ENCODE data around the gene NIT1.

The NIT1 gene

GRCh38 chr1:161159913-161160243, 42.0 kb downstream of the NIT1 start:
- no peak for DNase-seq (ENCODE audit: extremely low spot score)
- TF ChIP-seq ARNT (IDR thresholded peaks at IDR 0.05) (no peak), FOXK2 (IDR thresholded peaks at IDR 0.05) (no peak), NFRKB (IDR thresholded peaks at IDR 0.05) (no peak), ZNF384 (IDR thresholded peaks at IDR 0.05) (no peak), CTBP1 (IDR thresholded peaks at IDR 0.05; ENCODE audit: borderline replicate concordance) (no peak), HDGF (IDR thresholded peaks at IDR 0.05; ENCODE audit: borderline replicate concordance) (no peak)
- ChIA-PET POLR2A (no interaction called here), CTCF (no interaction called here)

- no peak for TF ChIP-seq BHLHE40 (IDR thresholded peaks at IDR 0.05; ENCODE audit: borderline replicate concordance)
- no peak for TF ChIP-seq L3MBTL2 (conservative IDR thresholded peaks at IDR 0.05)
- TF ChIP-seq ZNF384 (IDR thresholded peaks at IDR 0.05) = no peak
- TF ChIP-seq TARDBP (IDR thresholded peaks at IDR 0.05) = no peak
- no peak for TF ChIP-seq SUZ12 (IDR thresholded peaks at IDR 0.05)
- TF ChIP-seq FOXM1 (IDR thresholded peaks at IDR 0.05; ENCODE audit: borderline replicate concordance) = no peak
- no peak for TF ChIP-seq SP1 (IDR thresholded peaks at IDR 0.05)
- no peak for TF ChIP-seq NFRKB (IDR thresholded peaks at IDR 0.05)
- no peak for TF ChIP-seq FOXK2 (IDR thresholded peaks at IDR 0.05)
- no peak for TF ChIP-seq FOXA1 (IDR thresholded peaks at IDR 0.05)
- TF ChIP-seq LEF1 (IDR thresholded peaks at IDR 0.05; ENCODE audit: borderline replicate concordance) = no peak
- TF ChIP-seq CTBP1 (IDR thresholded peaks at IDR 0.05; ENCODE audit: borderline replicate concordance) = no peak
- TF ChIP-seq PKNOX1 (IDR thresholded peaks at IDR 0.05) = no peak
- DNase-seq (ENCODE audit: extremely low spot score) = no peak
- CTCF ChIA-PET = no interaction called here
- POLR2A ChIA-PET = no interaction called here
Measured at GRCh38 chr1:161160671-161161145, 42.8 kb downstream of the NIT1 start.

- DNase-seq (ENCODE audit: extremely low spot score) = no peak
- CTCF ChIA-PET = no interaction called here
Measured at GRCh38 chr1:161161652-161162051, 43.7 kb downstream of the NIT1 start.

GRCh38 chr1:161162052-161162451, 44.1 kb downstream of the NIT1 start:
- TF ChIP-seq CTBP1 (IDR thresholded peaks at IDR 0.05; ENCODE audit: borderline replicate concordance) (no peak), NFRKB (IDR thresholded peaks at IDR 0.05) (no peak), FOXA1 (IDR thresholded peaks at IDR 0.05) (no peak), FOXK2 (IDR thresholded peaks at IDR 0.05) (no peak), TARDBP (IDR thresholded peaks at IDR 0.05) (no peak), SP1 (IDR thresholded peaks at IDR 0.05) (no peak), L3MBTL2 (conservative IDR thresholded peaks at IDR 0.05) (no peak), ZNF384 (IDR thresholded peaks at IDR 0.05) (no peak), FOXM1 (IDR thresholded peaks at IDR 0.05; ENCODE audit: borderline replicate concordance) (no peak), HDGF (IDR thresholded peaks at IDR 0.05; ENCODE audit: borderline replicate concordance) (no peak), LEF1 (IDR thresholded peaks at IDR 0.05; ENCODE audit: borderline replicate concordance) (no peak), BHLHE40 (IDR thresholded peaks at IDR 0.05; ENCODE audit: borderline replicate concordance) (no peak), ARNT (IDR thresholded peaks at IDR 0.05) (no peak)
- CTCF ChIA-PET = no interaction called here
- POLR2A ChIA-PET = interaction anchor here (1.2 to 1.3 kb wide), 2 partner anchors 8 to 11 kb away, joined by 3 to 4 read pairs; partner anchors contain the start of gene UFC1
- no peak for DNase-seq (ENCODE audit: extremely low spot score)

More at GRCh38 chr1:161161652-161162051, 43.7 kb downstream of the NIT1 start:
- POLR2A ChIA-PET = interaction anchor here (1.2 to 1.3 kb wide), 2 partner anchors 8 to 11 kb away, joined by 3 to 4 read pairs; partner anchors contain the start of gene UFC1
- TF ChIP-seq PKNOX1 (IDR thresholded peaks at IDR 0.05) (no peak), SP1 (IDR thresholded peaks at IDR 0.05) (no peak), ZNF384 (IDR thresholded peaks at IDR 0.05) (no peak), HDGF (IDR thresholded peaks at IDR 0.05; ENCODE audit: borderline replicate concordance) (no peak)

- CTCF ChIA-PET = no interaction called here
- POLR2A ChIA-PET = interaction anchor here (1.2 to 1.3 kb wide), 2 partner anchors 9 to 10 kb away, joined by 3 to 4 read pairs; partner anchors contain the start of gene UFC1
- TF ChIP-seq SUZ12 (IDR thresholded peaks at IDR 0.05) (no peak), ARNT (IDR thresholded peaks at IDR 0.05) (no peak), FOXA1 (IDR thresholded peaks at IDR 0.05) (no peak), L3MBTL2 (conservative IDR thresholded peaks at IDR 0.05) (no peak), NFRKB (IDR thresholded peaks at IDR 0.05) (no peak), CTBP1 (IDR thresholded peaks at IDR 0.05; ENCODE audit: borderline replicate concordance) (no peak), ELF4 (IDR thresholded peaks at IDR 0.05) (no peak), BHLHE40 (IDR thresholded peaks at IDR 0.05; ENCODE audit: borderline replicate concordance) (no peak), FOXM1 (IDR thresholded peaks at IDR 0.05; ENCODE audit: borderline replicate concordance) (no peak), LEF1 (IDR thresholded peaks at IDR 0.05; ENCODE audit: borderline replicate concordance) (no peak), TARDBP (IDR thresholded peaks at IDR 0.05) (no peak), ZNF384 (IDR thresholded peaks at IDR 0.05) (no peak), FOXK2 (IDR thresholded peaks at IDR 0.05) (no peak), PKNOX1 (IDR thresholded peaks at IDR 0.05) (no peak), HDGF (IDR thresholded peaks at IDR 0.05; ENCODE audit: borderline replicate concordance) (no peak), SP1 (IDR thresholded peaks at IDR 0.05) (no peak)
- no peak for DNase-seq (ENCODE audit: extremely low spot score)
Measured at GRCh38 chr1:161162806-161163205, 44.9 kb downstream of the NIT1 start.

- ChIA-PET POLR2A (interaction anchor here (3.3 kb wide), 1 partner anchor 10 kb away, joined by 19 read pairs; the partner anchor contains the start of gene UFC1), CTCF (no interaction called here)
- TF ChIP-seq HDGF (IDR thresholded peaks at IDR 0.05; ENCODE audit: borderline replicate concordance) = no peak
- TF ChIP-seq BHLHE40 (IDR thresholded peaks at IDR 0.05; ENCODE audit: borderline replicate concordance) = no peak
- TF ChIP-seq ARNT (IDR thresholded peaks at IDR 0.05) = no peak
- no peak for TF ChIP-seq TARDBP (IDR thresholded peaks at IDR 0.05)
- TF ChIP-seq PKNOX1 (IDR thresholded peaks at IDR 0.05) = no peak
- TF ChIP-seq ZNF384 (IDR thresholded peaks at IDR 0.05) = no peak
- TF ChIP-seq FOXM1 (IDR thresholded peaks at IDR 0.05; ENCODE audit: borderline replicate concordance) = no peak
- TF ChIP-seq ELF4 (IDR thresholded peaks at IDR 0.05) = no peak
- TF ChIP-seq FOXK2 (IDR thresholded peaks at IDR 0.05) = no peak
- TF ChIP-seq L3MBTL2 (conservative IDR thresholded peaks at IDR 0.05) = no peak
- TF ChIP-seq SP1 (IDR thresholded peaks at IDR 0.05) = no peak
- TF ChIP-seq SUZ12 (IDR thresholded peaks at IDR 0.05) = no peak
- DNase-seq (ENCODE audit: extremely low spot score) = no peak
Measured at GRCh38 chr1:161163793-161164192, 45.9 kb downstream of the NIT1 start.
